Activated T-cell treated with anti-CD3 and anti-CD28 coated beads, Interleukin-2, amount 50 U/mL, for 24 hours (primary cell): Measurements from ENCODE around the gene FDX2.
"Not testable (repeated sequence)": the region's sequence is repeated elsewhere in the genome, so short reads cannot be mapped to it uniquely, and the experiment has no call there.

Experiments
- DNase-seq: peaks from one replicate; pipeline ENCODE4 v3.0.0-alpha.2; 2020
- H3K27ac Mint-ChIP-seq: 2 replicates; pipeline ENCODE4 v1.8.0; 2020; ENCODE audit warnings: mild to moderate bottlenecking, mixed read lengths
- H3K27me3 Mint-ChIP-seq: 2 replicates; pipeline ENCODE4 v1.8.0; 2020; ENCODE audit warnings: mixed read lengths
- H3K36me3 Mint-ChIP-seq: 2 replicates; pipeline ENCODE4 v1.8.0; 2020; ENCODE audit warnings: low read depth, mixed read lengths
- H3K4me1 Mint-ChIP-seq: 2 replicates; pipeline ENCODE4 v1.8.0; 2020; ENCODE audit warnings: low read depth, mixed read lengths
- H3K4me3 Mint-ChIP-seq: 2 replicates; pipeline ENCODE4 v1.8.0; 2020; ENCODE audit warnings: mild to moderate bottlenecking, moderate library complexity, mixed read lengths
- H3K9me3 Mint-ChIP-seq: 2 replicates; pipeline ENCODE4 v1.8.0; 2020; ENCODE audit warnings: mixed read lengths

Gene FDX2

GRCh38 chr19:10338940-10339339 is 23.1 kb upstream of the FDX2 start:
- peak overlapping the region; percentile 95 for H3K27ac Mint-ChIP-seq
- DNase-seq = no peak
- H3K4me3 Mint-ChIP-seq = peak overlapping the region; percentile 94
- peaks cover 41% of the 10 kb centered on the region for H3K36me3 Mint-ChIP-seq
- no peaks in the 10 kb centered on the region for H3K27me3 Mint-ChIP-seq
- no peaks in the 10 kb centered on the region for H3K9me3 Mint-ChIP-seq
- peaks cover 39% of the 10 kb centered on the region for H3K4me1 Mint-ChIP-seq

- not testable (repeated sequence) for H3K9me3 Mint-ChIP-seq, H3K4me3 Mint-ChIP-seq, H3K27me3 Mint-ChIP-seq, DNase-seq
- peaks cover 62% of the 10 kb centered on the region for H3K36me3 Mint-ChIP-seq
- peaks cover 55% of the 10 kb centered on the region for H3K4me1 Mint-ChIP-seq
- H3K27ac Mint-ChIP-seq = peak overlapping the region; percentile 55
Measured at GRCh38 chr19:10336725-10337124, 20.9 kb upstream of the FDX2 start.

- no peaks in the 10 kb centered on the region for H3K9me3 Mint-ChIP-seq
- H3K36me3 Mint-ChIP-seq = peaks cover 70% of the 10 kb centered on the region
- peak overlapping the region; percentile 47 for H3K27ac Mint-ChIP-seq
- no peaks in the 10 kb centered on the region for H3K27me3 Mint-ChIP-seq
- no peak overlapping the region for H3K4me3 Mint-ChIP-seq
- DNase-seq = no peak
- peaks cover 52% of the 10 kb centered on the region for H3K4me1 Mint-ChIP-seq
Measured at GRCh38 chr19:10335352-10335985, 19.7 kb upstream of the FDX2 start.

DNA sequence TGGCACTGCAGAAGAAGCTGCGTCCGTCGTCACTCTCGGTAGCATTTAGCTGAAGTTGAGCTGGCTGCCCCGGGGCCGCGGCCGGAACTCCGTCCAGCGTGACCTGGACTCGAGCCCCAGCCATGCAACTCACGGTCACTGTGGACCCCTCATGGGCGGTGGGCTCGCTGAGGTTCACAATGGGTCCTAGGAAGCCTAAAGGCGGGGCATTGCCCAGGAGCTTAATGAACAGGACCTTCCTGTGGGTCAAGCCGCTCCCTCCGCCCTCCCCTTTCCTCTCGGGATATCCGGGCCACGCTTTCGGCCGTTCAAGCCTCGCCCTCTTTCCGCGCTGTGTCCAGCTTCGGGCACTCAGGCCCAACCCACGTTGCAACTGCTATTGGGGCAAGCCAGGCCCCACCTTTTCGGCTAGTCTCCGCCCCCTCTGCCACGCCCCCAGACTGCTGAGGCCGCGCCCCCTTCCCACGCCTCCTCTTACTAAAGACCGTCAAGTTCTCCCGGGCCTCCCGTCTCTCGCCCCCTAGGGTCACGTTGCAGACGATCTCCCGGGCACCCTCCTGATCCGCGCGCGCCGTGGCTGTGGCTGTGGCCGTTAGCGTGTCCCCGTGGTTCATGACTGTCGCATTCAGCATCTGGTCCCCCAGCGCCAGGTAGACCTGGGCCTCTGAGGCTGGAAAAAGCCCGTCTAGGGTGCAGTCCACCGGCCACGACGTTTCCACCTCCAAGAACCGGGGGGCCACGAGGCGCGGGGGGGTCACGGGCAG is 19.0 kb upstream of the FDX2 start:
- H3K36me3 Mint-ChIP-seq = peaks cover 77% of the 10 kb centered on the region
- DNase-seq = peak; percentile 66
- H3K9me3 Mint-ChIP-seq = no peaks in the 10 kb centered on the region
- H3K4me3 Mint-ChIP-seq = peak overlapping the region; percentile 99
- H3K27me3 Mint-ChIP-seq = no peaks in the 10 kb centered on the region
- H3K4me1 Mint-ChIP-seq = peaks cover 53% of the 10 kb centered on the region
- peak overlapping the region; percentile 55 for H3K27ac Mint-ChIP-seq

GRCh38 chr19:10333758-10334587 is 18.2 kb upstream of the FDX2 start:
- Mint-ChIP-seq H3K27me3 (no peaks in the 10 kb centered on the region), H3K9me3 (no peaks in the 10 kb centered on the region), H3K4me1 (peaks cover 45% of the 10 kb centered on the region), H3K36me3 (peaks cover 80% of the 10 kb centered on the region), H3K4me3 (peak overlapping the region; percentile 99), H3K27ac (peak overlapping the region; percentile 99)
- DNase-seq = no peak

DNA sequence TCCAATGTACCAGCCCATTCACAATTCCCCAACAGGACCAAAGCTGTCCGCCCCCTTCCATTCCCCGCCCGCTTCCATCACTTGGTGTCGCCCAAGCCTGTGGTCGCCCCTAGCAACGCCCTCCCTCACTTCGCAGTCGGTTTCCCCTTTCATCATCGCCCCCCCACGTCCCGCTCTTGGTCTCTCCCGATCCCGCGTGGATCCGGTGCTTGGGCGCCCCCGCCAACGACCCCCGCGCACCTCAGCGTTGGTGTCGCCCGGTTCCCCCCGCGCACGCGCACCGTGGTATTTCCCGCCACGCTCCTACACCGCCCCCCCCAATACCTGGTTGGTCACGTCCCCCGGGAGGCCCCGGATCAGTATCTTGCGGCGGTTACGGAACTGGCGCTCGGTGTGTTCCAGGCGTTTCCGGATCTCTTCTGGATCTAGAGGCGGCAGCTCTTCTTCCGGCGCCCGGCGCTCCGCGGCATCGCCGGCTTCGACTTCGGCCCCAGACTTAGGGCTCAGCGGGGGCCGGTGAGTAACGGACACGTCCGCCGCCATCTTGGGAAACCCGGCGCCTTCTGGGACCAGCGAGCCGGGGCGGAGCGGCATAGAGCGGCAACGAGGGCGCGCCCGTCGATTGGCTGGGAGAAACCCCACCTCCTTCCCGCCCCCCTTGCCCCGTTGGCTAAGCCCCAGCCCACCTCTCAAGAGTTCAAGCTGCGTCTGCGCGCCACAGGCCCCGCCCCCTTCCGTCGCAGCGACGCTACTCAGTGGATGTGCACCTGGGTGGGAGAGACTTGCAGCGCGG is 17.3 kb upstream of the FDX2 start, which contains the start of gene RAVER1:
TSS of gene RAVER1 (minus strand) at position 565 of the 793 bp plus-strand sequence. CDS start at position 543, 22 bp downstream.
- Mint-ChIP-seq H3K27me3 (no peaks in the 10 kb centered on the region), H3K9me3 (no peaks in the 10 kb centered on the region), H3K36me3 (peaks cover 80% of the 10 kb centered on the region), H3K4me3 (peak within 1 kb of the TSS; percentile 99), H3K4me1 (peaks cover 37% of the 10 kb centered on the region), H3K27ac (peak within 1 kb of the TSS; percentile 99)
- DNase-seq = peak; percentile 98

DNA sequence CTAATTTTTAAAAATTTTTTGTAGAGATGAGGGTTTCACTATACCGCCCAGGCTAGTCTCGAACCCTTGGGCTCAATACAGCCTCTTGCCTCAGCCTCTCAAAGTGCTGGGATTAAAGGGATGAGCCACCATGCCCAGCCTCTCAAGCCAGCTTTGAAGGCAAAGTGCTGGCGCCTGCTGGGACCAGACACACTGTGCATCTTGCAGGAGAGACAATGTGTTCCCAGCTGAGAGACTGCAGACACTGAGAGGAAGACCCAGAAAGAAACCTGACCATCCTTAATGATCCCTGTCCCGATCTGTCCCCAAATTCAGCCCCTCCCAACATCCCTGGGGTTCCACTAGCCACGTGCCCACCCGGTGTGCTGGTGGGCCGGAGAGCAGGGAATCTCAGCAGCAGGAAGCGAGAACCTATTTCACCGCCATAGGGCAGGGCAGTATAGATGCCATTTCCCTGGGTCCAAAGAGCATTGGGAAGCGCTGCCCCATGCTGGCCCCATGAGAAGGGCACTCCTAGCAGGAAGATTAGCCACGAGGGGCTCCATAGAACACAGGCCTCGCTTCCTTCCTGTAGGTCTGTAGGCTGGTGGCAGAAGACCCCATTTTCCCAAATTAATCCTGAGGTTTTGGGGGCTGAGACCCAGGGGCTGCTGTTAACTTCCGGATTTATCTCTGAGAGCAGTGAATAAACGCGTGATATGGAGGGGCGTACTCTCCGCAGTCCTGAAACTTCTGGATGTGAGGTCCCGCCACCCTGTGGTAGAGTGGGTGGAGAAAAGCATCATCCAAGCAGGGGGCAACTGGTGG is 16.5 kb upstream of the FDX2 start:
- peak overlapping the region; percentile 99 for H3K27ac Mint-ChIP-seq
- no peak for DNase-seq
- H3K27me3 Mint-ChIP-seq = no peaks in the 10 kb centered on the region
- peaks cover 36% of the 10 kb centered on the region for H3K4me1 Mint-ChIP-seq
- H3K4me3 Mint-ChIP-seq = peak overlapping the region; percentile 99
- H3K9me3 Mint-ChIP-seq = no peaks in the 10 kb centered on the region
- peaks cover 88% of the 10 kb centered on the region for H3K36me3 Mint-ChIP-seq

GRCh38 chr19:10329555-10329954 is 13.7 kb upstream of the FDX2 start:
- Mint-ChIP-seq H3K36me3 (peaks cover 92% of the 10 kb centered on the region), H3K27ac (peak overlapping the region; percentile 41), H3K4me1 (peaks cover 29% of the 10 kb centered on the region)

DNA sequence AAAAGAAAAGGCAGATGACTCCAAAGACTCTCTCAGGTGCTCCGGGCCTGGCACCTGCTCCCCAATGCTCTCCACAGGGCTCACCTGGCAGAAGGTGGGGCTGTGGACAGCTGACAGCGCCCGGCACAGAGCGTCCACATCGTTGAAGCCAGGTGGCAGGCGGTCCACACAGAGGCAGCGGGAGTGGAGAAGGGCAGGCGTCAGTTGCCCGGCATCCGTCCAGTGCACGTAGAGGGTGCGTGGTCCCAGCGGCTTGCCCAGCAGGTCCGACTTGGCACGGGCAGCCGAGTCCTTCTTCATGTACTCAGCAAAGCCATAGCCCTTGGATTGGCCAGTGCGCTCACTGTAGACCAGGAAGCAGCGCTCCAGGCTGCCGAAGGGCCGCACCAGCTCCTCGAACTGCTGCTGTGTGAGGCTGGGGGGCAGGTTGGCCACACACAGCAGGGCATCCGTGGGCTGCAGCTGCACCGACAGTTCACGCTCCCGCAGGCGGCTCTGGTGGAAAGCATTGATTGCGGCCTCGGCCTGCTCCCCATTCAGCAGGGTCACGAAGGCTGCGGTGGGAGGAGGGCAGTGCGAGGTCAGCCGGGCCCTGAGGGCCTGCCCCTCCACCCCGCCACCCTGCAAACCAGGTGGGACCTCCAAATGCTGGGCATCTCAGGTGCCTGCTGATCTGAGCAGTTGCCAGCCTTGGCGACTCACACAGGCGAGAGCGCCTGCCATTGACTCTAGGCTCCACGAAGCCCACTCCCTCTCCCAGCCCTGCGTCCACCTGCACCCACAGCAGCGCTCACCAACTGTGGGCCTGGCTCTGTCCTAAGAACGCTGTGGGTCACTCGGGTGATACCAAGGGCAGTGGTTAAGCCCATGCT is 13.0 kb upstream of the FDX2 start:
- H3K4me1 Mint-ChIP-seq = peaks cover 22% of the 10 kb centered on the region
- H3K4me3 Mint-ChIP-seq = no peak overlapping the region
- H3K36me3 Mint-ChIP-seq = peaks cover 92% of the 10 kb centered on the region
- H3K9me3 Mint-ChIP-seq = no peaks in the 10 kb centered on the region
- no peaks in the 10 kb centered on the region for H3K27me3 Mint-ChIP-seq
- no peak for DNase-seq
- no peak overlapping the region for H3K27ac Mint-ChIP-seq

More at GRCh38 chr19:10329555-10329954, 13.7 kb upstream of the FDX2 start:
- DNase-seq = no peak
- H3K27me3 Mint-ChIP-seq = no peaks in the 10 kb centered on the region
- no peaks in the 10 kb centered on the region for H3K9me3 Mint-ChIP-seq
- H3K4me3 Mint-ChIP-seq = no peak overlapping the region

GRCh38 chr19:10327793-10328192 is 12.0 kb upstream of the FDX2 start:
- Mint-ChIP-seq H3K36me3 (peaks cover 92% of the 10 kb centered on the region), H3K4me1 (peaks cover 17% of the 10 kb centered on the region), H3K9me3 (no peaks in the 10 kb centered on the region), H3K4me3 (no peak overlapping the region), H3K27me3 (no peaks in the 10 kb centered on the region), H3K27ac (no peak overlapping the region)
- DNase-seq = no peak

DNA sequence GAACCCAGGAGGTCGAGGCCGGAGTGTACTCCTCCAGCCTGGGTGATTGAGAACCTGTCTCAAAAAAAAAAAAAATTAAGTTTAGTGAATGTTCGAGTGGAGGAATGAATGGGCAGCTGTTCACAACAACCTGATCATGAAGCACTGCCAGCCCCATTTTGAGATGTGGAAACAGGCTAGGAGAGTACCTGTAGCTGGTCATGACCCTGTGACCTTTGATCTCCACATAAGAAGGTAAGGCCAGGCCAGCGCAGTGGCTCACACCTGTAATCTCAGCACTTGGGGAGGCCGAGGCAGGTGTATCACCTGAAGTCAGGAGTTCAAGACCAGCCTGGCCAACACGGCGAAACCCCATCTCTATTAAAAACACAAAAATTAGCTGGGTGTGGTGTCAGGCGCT is 9.9 kb upstream of the FDX2 start:
- no peak overlapping the region for H3K4me3 Mint-ChIP-seq

DNA sequence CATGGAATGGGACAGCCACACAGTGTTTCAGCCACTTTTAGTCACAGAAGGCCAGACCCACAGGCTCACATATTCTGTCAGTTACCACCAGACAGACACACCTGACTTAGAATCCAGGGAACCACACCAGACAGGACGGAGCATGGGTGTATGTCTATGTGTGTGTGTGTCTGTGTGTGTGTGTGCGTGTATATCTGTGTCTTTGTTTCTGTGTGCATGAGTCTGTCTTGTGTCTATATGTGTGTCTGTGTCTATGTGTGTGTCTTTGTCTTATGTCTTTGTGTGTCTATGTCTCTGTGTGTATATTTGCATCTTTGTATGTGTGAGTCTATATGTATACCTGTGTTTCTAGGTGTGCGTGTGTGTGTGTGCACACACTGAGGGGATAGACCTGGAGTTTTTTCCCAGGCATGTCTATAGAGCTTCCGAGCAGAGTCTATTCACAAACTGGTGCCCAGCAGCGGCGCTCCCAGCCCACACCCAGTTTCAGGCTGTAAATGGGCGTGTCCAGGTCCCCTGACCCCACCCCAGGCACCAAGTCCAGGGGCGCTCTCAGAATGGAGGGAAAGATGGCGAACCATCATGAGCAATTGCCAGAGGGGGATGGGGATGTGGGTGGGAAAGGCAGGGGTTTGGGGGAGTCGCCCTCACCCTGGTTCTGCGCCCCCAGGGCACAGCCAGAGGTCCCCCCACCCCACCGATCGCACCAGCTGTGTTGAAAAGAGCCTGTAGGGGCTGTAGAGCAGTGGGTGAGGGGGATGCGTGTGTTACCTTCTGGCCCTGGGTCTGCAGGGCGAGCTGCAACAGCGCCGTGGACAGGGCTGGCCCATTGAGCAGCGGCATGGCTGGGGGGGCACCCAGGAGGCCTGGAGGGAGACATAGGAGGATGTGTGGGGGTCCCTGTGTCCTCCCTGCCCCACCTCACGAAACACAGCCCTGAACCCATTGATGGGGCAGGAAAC is 6.3 kb upstream of the FDX2 start:
- H3K27ac Mint-ChIP-seq = no peak overlapping the region

More for the DNA sequence above, 9.9 kb upstream of the FDX2 start:
- peaks cover 6% of the 10 kb centered on the region for H3K4me1 Mint-ChIP-seq
- H3K9me3 Mint-ChIP-seq = no peaks in the 10 kb centered on the region
- H3K27ac Mint-ChIP-seq = no peak overlapping the region
- no peak for DNase-seq
- no peaks in the 10 kb centered on the region for H3K27me3 Mint-ChIP-seq
- peaks cover 92% of the 10 kb centered on the region for H3K36me3 Mint-ChIP-seq

More for the DNA sequence above, 6.3 kb upstream of the FDX2 start:
- peaks cover 87% of the 10 kb centered on the region for H3K36me3 Mint-ChIP-seq
- no peaks in the 10 kb centered on the region for H3K27me3 Mint-ChIP-seq
- no peak for DNase-seq
- no peaks in the 10 kb centered on the region for H3K9me3 Mint-ChIP-seq
- H3K4me1 Mint-ChIP-seq = no peaks in the 10 kb centered on the region
- H3K4me3 Mint-ChIP-seq = no peak overlapping the region
